H1 (cell line): ENCODE results near the gene COL6A5. TPM values are rescaled to one million over a fixed set of nuclear protein-coding genes. Genes with fewer than 3 reads are reported as not detected.

Experiments
- BACH1 ChIP-seq: IDR thresholded peaks from 2 replicates; pipeline ENCODE4 v1.6.1; 2012; ENCODE audit warnings: low read length, improper control_type of control experiment
- FOSL1 ChIP-seq: IDR thresholded peaks from 2 replicates; pipeline ENCODE4 v1.6.1; 2011; ENCODE audit warnings: mild to moderate bottlenecking, low read depth, low read length, moderate library complexity; ENCODE audit not compliant: insufficient read depth
- KDM4A ChIP-seq: IDR thresholded peaks from one replicate; pipeline ENCODE4 v1.7.1; 2012; ENCODE audit warnings: low read depth, mild to moderate bottlenecking, moderate library complexity, low read length, inconsistent platforms; ENCODE audit not compliant: severe bottlenecking
- RAD21 ChIP-seq, 2 experiments: IDR thresholded peaks in 1 of 2; conservative IDR thresholded peaks in 1 of 2; 2 replicates each; pipeline ENCODE4 v1.6.1; 2011; ENCODE audit warnings: low read depth in 2 of 2, low read length in 2 of 2, improper control_type of control experiment in 1 of 2, inconsistent platforms in 1 of 2, mild to moderate bottlenecking in 1 of 2, moderate library complexity in 1 of 2
- RBBP5 ChIP-seq: IDR thresholded peaks from 2 replicates; pipeline ENCODE4 v1.7.1; 2012; ENCODE audit warnings: low read depth, mild to moderate bottlenecking, inconsistent platforms, low read length, moderate library complexity, borderline replicate concordance
- RXRA ChIP-seq: IDR thresholded peaks from 2 replicates; pipeline ENCODE4 v1.6.1; 2011; ENCODE audit warnings: low read depth, mild to moderate bottlenecking, low read length, moderate library complexity; ENCODE audit not compliant: insufficient read depth
- SIRT6 ChIP-seq: IDR thresholded peaks from one replicate; pipeline ENCODE4 v1.7.1; 2012; ENCODE audit warnings: low read length, inconsistent platforms
- TCF12 ChIP-seq: IDR thresholded peaks from 2 replicates; pipeline ENCODE4 v1.6.1; 2011; ENCODE audit warnings: low read depth, mild to moderate bottlenecking, low read length
- polyA plus RNA-seq, 7 experiments: library from polyadenylated mRNA; depleted of rRNA in 3 of 7; stranded (reverse) in 5 of 7; unstranded in 2 of 7; fragments of >200 nt in 5 of 7; fragments of 200-250 nt in 2 of 7; gene quantifications; 1 replicate in 5 of 7; 2 replicates in 1 of 7; 4 replicates in 1 of 7; pipeline versions ENCODE4 v1.2.1 to v1.2.3, GENCODE V29; 2011 to 2013; ENCODE audit warnings: missing spikeins in 2 of 7, mixed read lengths in 2 of 7
- total RNA-seq: library from RNA; stranded (reverse); fragmentation: NEBNext Ultra II Directional; extraction: Animal tissue kit (Norgen Biotek cat#: 25700); gene quantifications from 2 replicates; pipeline ENCODE4 v1.2.1, GENCODE V29; 2021
- TF ChIP-seq, protein P1 (sequence below): fragments of 300-600 bp; sonication (generic); IDR thresholded peaks from 2 replicates; pipeline ENCODE4 v1.7.1; 2012; ENCODE audit warnings: low read length, moderate library complexity, mild to moderate bottlenecking, inconsistent platforms; ENCODE audit not compliant: insufficient replicate concordance

COL6A5 gene
- total and polyA plus RNA-seq, 2 of the 8 experiments (the other 6 are each of a cell fraction or from before 2014, with no cell fraction given) = 0.05 to 0.06 TPM

DNA sequence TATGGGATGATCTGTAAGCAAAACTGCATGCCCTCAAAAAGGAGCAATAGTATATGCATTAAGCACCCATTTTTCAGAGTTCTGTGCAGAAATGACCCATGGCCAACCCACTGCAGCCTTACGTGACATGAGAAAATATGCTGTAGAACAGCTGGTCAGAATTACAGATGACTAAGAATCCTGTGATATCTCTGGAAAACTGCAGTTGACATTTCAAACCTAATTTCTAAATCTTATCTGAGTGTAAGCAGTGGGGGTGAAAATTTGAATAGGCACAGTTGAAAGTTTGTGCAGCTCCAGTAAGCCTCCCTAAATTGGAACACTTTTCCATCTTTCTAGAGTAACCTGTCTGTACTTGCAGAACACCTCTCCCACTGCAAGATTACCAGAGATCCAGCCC, 142.8 kb downstream of the COL6A5 start (continued):
- TF ChIP-seq, protein P1, sequence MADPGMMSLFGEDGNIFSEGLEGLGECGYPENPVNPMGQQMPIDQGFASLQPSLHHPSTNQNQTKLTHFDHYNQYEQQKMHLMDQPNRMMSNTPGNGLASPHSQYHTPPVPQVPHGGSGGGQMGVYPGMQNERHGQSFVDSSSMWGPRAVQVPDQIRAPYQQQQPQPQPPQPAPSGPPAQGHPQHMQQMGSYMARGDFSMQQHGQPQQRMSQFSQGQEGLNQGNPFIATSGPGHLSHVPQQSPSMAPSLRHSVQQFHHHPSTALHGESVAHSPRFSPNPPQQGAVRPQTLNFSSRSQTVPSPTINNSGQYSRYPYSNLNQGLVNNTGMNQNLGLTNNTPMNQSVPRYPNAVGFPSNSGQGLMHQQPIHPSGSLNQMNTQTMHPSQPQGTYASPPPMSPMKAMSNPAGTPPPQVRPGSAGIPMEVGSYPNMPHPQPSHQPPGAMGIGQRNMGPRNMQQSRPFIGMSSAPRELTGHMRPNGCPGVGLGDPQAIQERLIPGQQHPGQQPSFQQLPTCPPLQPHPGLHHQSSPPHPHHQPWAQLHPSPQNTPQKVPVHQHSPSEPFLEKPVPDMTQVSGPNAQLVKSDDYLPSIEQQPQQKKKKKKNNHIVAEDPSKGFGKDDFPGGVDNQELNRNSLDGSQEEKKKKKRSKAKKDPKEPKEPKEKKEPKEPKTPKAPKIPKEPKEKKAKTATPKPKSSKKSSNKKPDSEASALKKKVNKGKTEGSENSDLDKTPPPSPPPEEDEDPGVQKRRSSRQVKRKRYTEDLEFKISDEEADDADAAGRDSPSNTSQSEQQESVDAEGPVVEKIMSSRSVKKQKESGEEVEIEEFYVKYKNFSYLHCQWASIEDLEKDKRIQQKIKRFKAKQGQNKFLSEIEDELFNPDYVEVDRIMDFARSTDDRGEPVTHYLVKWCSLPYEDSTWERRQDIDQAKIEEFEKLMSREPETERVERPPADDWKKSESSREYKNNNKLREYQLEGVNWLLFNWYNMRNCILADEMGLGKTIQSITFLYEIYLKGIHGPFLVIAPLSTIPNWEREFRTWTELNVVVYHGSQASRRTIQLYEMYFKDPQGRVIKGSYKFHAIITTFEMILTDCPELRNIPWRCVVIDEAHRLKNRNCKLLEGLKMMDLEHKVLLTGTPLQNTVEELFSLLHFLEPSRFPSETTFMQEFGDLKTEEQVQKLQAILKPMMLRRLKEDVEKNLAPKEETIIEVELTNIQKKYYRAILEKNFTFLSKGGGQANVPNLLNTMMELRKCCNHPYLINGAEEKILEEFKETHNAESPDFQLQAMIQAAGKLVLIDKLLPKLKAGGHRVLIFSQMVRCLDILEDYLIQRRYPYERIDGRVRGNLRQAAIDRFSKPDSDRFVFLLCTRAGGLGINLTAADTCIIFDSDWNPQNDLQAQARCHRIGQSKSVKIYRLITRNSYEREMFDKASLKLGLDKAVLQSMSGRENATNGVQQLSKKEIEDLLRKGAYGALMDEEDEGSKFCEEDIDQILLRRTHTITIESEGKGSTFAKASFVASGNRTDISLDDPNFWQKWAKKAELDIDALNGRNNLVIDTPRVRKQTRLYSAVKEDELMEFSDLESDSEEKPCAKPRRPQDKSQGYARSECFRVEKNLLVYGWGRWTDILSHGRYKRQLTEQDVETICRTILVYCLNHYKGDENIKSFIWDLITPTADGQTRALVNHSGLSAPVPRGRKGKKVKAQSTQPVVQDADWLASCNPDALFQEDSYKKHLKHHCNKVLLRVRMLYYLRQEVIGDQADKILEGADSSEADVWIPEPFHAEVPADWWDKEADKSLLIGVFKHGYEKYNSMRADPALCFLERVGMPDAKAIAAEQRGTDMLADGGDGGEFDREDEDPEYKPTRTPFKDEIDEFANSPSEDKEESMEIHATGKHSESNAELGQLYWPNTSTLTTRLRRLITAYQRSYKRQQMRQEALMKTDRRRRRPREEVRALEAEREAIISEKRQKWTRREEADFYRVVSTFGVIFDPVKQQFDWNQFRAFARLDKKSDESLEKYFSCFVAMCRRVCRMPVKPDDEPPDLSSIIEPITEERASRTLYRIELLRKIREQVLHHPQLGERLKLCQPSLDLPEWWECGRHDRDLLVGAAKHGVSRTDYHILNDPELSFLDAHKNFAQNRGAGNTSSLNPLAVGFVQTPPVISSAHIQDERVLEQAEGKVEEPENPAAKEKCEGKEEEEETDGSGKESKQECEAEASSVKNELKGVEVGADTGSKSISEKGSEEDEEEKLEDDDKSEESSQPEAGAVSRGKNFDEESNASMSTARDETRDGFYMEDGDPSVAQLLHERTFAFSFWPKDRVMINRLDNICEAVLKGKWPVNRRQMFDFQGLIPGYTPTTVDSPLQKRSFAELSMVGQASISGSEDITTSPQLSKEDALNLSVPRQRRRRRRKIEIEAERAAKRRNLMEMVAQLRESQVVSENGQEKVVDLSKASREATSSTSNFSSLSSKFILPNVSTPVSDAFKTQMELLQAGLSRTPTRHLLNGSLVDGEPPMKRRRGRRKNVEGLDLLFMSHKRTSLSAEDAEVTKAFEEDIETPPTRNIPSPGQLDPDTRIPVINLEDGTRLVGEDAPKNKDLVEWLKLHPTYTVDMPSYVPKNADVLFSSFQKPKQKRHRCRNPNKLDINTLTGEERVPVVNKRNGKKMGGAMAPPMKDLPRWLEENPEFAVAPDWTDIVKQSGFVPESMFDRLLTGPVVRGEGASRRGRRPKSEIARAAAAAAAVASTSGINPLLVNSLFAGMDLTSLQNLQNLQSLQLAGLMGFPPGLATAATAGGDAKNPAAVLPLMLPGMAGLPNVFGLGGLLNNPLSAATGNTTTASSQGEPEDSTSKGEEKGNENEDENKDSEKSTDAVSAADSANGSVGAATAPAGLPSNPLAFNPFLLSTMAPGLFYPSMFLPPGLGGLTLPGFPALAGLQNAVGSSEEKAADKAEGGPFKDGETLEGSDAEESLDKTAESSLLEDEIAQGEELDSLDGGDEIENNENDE = no peak
- no peak for TF ChIP-seq KDM4A
- no peak for TF ChIP-seq BACH1
- no peak for TF ChIP-seq TCF12
- TF ChIP-seq RXRA = no peak
- no peak for TF ChIP-seq RBBP5
- TF ChIP-seq SIRT6 = no peak
- no peak for TF ChIP-seq FOSL1
- no peak for TF ChIP-seq RAD21 (IDR thresholded peaks at IDR 0.05 in 1 of 2, conservative IDR thresholded peaks at IDR 0.05 in 1 of 2; ENCODE audit: low read depth in 2 of 2, low read length in 2 of 2)
